Right lobe of liver (tissue), 6 donors: ENCODE results near the gene INTS1. TPM values are rescaled to one million over a fixed set of nuclear protein-coding genes. Genes with fewer than 3 reads are reported as not detected.

Experiments
- ATAC-seq, 4 donors: fragments of 200-7000 bp; cut with Tn5 transposase; one replicate each; pipeline ENCODE4 v1.9.1; 2020; ENCODE audit warnings: mild to moderate bottlenecking in 4 of 4, moderate library complexity in 4 of 4
- DNase-seq, 3 donors: peaks; one replicate each; pipeline ENCODE4 v3.0.0-alpha.2; 2020
- H3K27ac ChIP-seq, 3 donors: fragments of 200-600 bp; one replicate each; pipeline ENCODE4 v1.8.0; 2022
- H3K27me3 ChIP-seq, 2 donors: fragments of 200-600 bp; one replicate each; pipeline ENCODE4 v1.8.0; 2022
- H3K36me3 ChIP-seq, 4 donors: fragments of 200-600 bp; sonication (generic) in 1 of 4; one replicate each; pipeline versions ENCODE4 v1.5.1 to v1.8.0; 2017 to 2022; ENCODE audit warnings: control low read depth in 1 of 4
- H3K4me1 ChIP-seq, 4 donors: fragments of 200-600 bp; sonication (generic) in 1 of 4; one replicate each; pipeline versions ENCODE4 v1.5.1 to v1.8.0; 2017 to 2022; ENCODE audit warnings: control low read depth in 1 of 4
- H3K4me3 ChIP-seq, 3 donors: fragments of 200-600 bp; one replicate each; pipeline ENCODE4 v1.8.0; 2022
- H3K9me3 ChIP-seq, 4 donors: fragments of 200-600 bp; sonication (generic) in 1 of 4; one replicate each; pipeline versions ENCODE4 v1.5.1 to v1.8.0; 2017 to 2022; ENCODE audit warnings: control low read depth in 1 of 4
- POLR2A ChIP-seq: fragments of 450-650 bp; IDR thresholded peaks from one replicate; pipeline ENCODE4 v1.6.1; 2017; ENCODE audit warnings: antibody characterized with exemption, mild to moderate bottlenecking
- WGBS: methylation state at CpG from one replicate; pipeline ENCODE4 v1.1.6; 2018; ENCODE audit warnings: low coverage, low lambda C conversion rate; ENCODE audit not compliant: insufficient coverage; ENCODE audit errors: missing lambda C conversion rate; 5-methylcytosine and 5-hydroxymethylcytosine counted together
- intact Hi-C, 2 donors: fragments of 100-400 bp; cut with DNase I; formaldehyde crosslinking; loops; one replicate each; pipeline versions ENCODE4 v1.11.2 to v1.14.1; 2022
- total RNA-seq, 6 experiments: library from RNA; depleted of rRNA in 2 of 6; stranded (reverse); fragments of >200 nt in 2 of 6; fragmentation: NEBNext Ultra II Directional in 3 of 6; extraction: Animal tissue kit (Norgen Biotek cat#: 25700) in 3 of 6; gene quantifications; one replicate each; pipeline versions ENCODE4 v1.1.0 to v1.2.4, GENCODE V29; 2016 to 2023
- TF ChIP-seq, protein P1 (sequence below), 4 donors: fragments of 200-600 bp in 3 of 4; fragments of 450-650 bp in 1 of 4; IDR thresholded peaks; one replicate each; pipeline versions ENCODE4 v1.5.1 to v1.8.0; 2016 to 2022; ENCODE audit warnings: antibody characterized with exemption in 4 of 4, mild to moderate bottlenecking in 2 of 4
- donor health status: DM: no; HTN: yes; CAD: no.
- donor health status: DM: no; HTN: no; CAD: no.
- donor health status: DM: no; HTN: no; CAD: no.
- donor health status: DM: no; HTN: yes; CAD: no.
- donor health status: DM: no; HTN: yes; CAD: no.

Gene INTS1
- total RNA-seq, 6 experiments from 2014 or later = 30.1 to 49.6 (median 41.2) TPM

DNA sequence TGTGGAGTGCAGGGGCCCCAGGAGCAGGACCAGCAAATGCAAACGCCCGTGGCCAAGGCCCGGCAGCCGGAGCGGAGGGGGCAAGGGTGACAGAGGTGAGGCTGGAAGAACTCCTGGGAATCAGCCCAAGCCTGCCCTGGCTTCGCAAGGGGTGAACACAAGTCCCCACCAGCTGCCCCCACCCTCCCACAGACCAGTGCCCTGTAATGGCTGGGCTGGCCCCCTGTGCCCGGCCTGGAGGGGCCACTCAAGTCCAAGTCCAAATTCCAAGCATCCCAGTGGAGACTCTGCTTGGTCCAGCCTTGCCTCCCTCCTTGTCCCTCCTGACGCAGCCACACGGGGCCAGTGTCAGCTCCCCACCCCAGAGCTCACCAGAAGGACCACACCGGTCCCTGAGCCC, 73.0 kb downstream of the INTS1 start:
- intact Hi-C loops = no loop called here
- Histone ChIP-seq H3K9me3 (no peaks in the 10 kb centered on the region), H3K4me1 (no peaks in the 10 kb centered on the region), H3K4me3 (no peak overlapping the region), H3K36me3 (no peaks in the 10 kb centered on the region), H3K27me3 (no peaks in the 10 kb centered on the region), H3K27ac (no peak overlapping the region)
- 10% methylated on average over 6 of the region's 10 CpGs for WGBS
- no peak for DNase-seq
- no peak for ATAC-seq
- TF ChIP-seq, protein P1, sequence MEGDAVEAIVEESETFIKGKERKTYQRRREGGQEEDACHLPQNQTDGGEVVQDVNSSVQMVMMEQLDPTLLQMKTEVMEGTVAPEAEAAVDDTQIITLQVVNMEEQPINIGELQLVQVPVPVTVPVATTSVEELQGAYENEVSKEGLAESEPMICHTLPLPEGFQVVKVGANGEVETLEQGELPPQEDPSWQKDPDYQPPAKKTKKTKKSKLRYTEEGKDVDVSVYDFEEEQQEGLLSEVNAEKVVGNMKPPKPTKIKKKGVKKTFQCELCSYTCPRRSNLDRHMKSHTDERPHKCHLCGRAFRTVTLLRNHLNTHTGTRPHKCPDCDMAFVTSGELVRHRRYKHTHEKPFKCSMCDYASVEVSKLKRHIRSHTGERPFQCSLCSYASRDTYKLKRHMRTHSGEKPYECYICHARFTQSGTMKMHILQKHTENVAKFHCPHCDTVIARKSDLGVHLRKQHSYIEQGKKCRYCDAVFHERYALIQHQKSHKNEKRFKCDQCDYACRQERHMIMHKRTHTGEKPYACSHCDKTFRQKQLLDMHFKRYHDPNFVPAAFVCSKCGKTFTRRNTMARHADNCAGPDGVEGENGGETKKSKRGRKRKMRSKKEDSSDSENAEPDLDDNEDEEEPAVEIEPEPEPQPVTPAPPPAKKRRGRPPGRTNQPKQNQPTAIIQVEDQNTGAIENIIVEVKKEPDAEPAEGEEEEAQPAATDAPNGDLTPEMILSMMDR (IDR thresholded peaks at IDR 0.05) = no peak

DNA sequence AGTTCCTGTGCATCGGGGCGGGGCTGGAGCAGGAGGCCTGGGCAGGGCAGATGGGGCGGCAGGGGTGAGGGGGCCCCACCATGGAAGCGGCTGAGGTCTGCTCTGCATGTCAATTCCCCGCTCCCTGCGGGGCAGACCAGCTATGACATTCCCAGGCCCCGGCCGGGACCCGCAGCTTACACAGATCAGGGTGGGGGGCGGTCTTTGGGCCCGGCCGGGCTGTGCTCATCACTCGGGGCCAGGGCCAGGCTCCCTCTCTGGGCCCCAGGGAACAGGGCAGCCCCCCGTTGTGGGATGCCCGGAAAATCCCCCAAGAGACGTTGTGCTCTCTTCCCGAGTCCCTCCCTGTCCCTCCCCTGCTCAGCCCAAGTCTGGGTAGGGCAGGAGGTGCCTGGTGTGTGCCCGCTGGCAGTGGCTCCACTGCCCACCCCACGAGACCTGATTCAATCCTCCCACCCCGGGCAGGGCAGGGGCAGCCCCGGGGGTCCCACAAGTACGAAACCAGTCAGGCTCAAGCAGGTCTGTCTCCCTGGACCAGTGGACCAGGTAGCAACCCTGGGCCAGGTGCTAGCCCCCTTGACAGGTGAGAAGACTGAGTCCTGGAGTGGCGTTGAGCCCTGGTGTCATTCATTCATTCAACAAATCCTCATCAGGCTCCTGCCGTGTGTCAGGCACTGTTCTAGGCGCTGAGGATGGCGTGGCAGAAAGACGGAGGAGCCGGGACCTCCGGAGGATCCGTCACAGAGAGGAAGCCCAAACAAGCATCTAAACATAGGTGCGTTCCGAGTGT, 73.9 kb downstream of the INTS1 start:
- intact Hi-C loops = no loop called here
- Histone ChIP-seq H3K9me3 (no peaks in the 10 kb centered on the region), H3K27ac (no peak overlapping the region), H3K27me3 (no peaks in the 10 kb centered on the region), H3K4me3 (no peak overlapping the region), H3K36me3 (no peaks in the 10 kb centered on the region), H3K4me1 (no peaks in the 10 kb centered on the region)
- TF ChIP-seq POLR2A = no peak
- TF ChIP-seq, protein P1 (IDR thresholded peaks at IDR 0.05) = no peak
- DNase-seq = no peak
- 65% methylated on average over 13 of the region's 32 CpGs for WGBS
- no peak for ATAC-seq

DNA sequence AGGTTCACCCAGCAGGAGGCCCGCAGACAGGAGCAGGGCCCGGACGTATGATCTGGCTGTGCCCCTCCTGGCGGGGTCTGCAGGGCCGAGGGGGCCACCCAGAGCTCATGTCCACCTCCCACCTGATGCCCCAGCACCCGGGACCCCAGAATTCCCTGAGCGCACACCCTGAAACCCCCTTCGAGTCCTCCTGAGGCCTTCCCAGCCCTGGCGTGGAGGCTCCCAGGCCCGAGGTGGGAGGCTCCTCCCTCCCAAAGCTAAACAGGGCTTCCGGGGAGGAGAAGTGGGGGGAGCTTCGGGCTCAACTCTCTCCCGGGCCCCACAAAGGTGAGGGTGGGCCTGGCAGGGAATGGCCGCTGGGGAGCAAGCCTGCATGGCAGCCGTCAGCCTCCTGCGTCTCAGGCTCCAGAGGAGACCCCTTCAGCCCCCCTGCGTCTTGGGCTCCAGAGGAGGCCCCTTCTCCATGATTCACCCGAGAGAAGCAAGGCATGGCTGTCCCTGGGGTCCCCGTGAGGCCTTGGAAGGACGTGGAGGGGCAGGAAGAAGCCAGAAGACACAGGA, 75.2 kb downstream of the INTS1 start:
- TF ChIP-seq POLR2A = no peak
- TF ChIP-seq, protein P1 (IDR thresholded peaks at IDR 0.05) = no peak
- no peaks in the 10 kb centered on the region for H3K27me3 ChIP-seq
- ATAC-seq (no peak), DNase-seq (no peak)
- intact Hi-C loops = loop anchor here in 1 of 2 donors (10.0 kb wide), 1 partner anchor 46 kb away; no protein-coding TSS in a partner anchor
- H3K4me3 ChIP-seq = no peak overlapping the region
- no peak overlapping the region for H3K27ac ChIP-seq
- H3K4me1 ChIP-seq = no peaks in the 10 kb centered on the region
- H3K36me3 ChIP-seq = no peaks in the 10 kb centered on the region
- WGBS = 61% methylated on average over 5 of the region's 20 CpGs
- no peaks in the 10 kb centered on the region for H3K9me3 ChIP-seq

DNA sequence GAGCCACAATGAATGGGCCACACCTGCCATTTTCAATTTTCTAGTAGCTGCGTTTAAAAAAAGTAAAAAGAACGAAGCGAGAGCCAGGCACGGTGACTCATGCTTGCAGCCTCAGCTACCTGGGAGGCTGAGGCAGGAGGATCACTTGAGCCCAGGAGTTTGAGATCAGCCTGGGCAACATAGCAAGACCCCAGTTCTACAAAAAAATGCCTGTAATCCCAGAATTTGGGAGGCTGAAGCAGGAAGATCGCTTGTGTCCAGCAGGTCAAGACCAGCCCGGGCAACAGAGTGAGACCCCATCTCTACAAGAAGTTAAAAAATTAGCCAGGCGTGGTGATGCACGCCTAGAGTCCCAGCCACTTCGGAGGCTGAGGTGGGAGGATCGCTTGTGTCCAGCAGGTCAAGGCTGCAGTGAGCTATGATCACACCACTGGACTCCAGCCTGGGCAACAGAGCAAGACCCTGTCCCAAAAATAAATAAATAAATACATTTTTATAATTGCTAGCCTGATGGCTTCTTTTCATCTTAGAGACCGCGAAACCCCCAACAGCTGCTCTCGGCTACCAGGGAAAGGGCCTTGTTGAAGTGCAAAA, 77.0 kb downstream of the INTS1 start:
- DNase-seq = no peak
- WGBS = 83% methylated on average over 4 of the region's 13 CpGs
- H3K27me3 ChIP-seq = no peaks in the 10 kb centered on the region
- no peaks in the 10 kb centered on the region for H3K9me3 ChIP-seq
- no peak for TF ChIP-seq POLR2A
- TF ChIP-seq, protein P1 (IDR thresholded peaks at IDR 0.05) = no peak
- no peak for ATAC-seq
- intact Hi-C loops = loop anchor here in 1 of 2 donors (10.0 kb wide), 1 partner anchor 48 kb away; no protein-coding TSS in a partner anchor
- no peak overlapping the region for H3K27ac ChIP-seq
- H3K4me3 ChIP-seq = no peak overlapping the region
- no peaks in the 10 kb centered on the region for H3K36me3 ChIP-seq
- no peaks in the 10 kb centered on the region for H3K4me1 ChIP-seq
